K562 (cell line): ENCODE measurements around the gene CLSTN2. TPM values are rescaled to one million over a fixed set of nuclear protein-coding genes. Genes with fewer than 3 reads are reported as not detected.

Source experiments
- ATAC-seq: fragments of 200-7000 bp; cut with Tn5 transposase; 3 replicates; pipeline ENCODE4 v1.9.1; 2020; ENCODE audit warnings: moderate library complexity
- BruUV-seq: library from RNA; stranded (reverse); fragments of 400-500 nt; replicated peaks from 2 replicates; lab custom pipeline; 2021; lab: Mats Ljungman, UMichigan
- CTCF ChIA-PET: fragments of 300-600 bp; formaldehyde crosslinking; extraction: SDS; loops from one replicate; lab custom pipeline; 2021; ENCODE audit warnings: low intra/inter-chr PET ratio; lab: Yijun Ruan, JAX
- POLR2A ChIA-PET: fragments of 300-600, 350-650 bp; sonication (Branson Sonifier 250); formaldehyde crosslinking; extraction: SDS; loops from one replicate; lab custom pipeline; 2021; ENCODE audit warnings: antibody characterized with exemption, inconsistent platforms; lab: Yijun Ruan, JAX
- DNase-seq, 4 experiments: peaks; one replicate each; pipeline versions ENCODE4 v3.0.0 to v3.0.0-alpha.2; 2011 to 2018; ENCODE audit warnings: low spot score in 3 of 4, mixed read lengths in 3 of 4; ENCODE audit errors: extremely low read depth in 1 of 4
- FAIRE-seq: peaks from 2 replicates; lab custom pipeline; 2011; peaks lifted over from hg19 to GRCh38; lab: Jason Lieb, UNC
- H2AFZ ChIP-seq: 2 replicates; pipeline ENCODE4 v1.6.0; 2011; ENCODE audit warnings: low read depth, low read length, control low read depth, inconsistent platforms
- H3K27ac ChIP-seq: fragments of 200-600 bp; 3 replicates; pipeline ENCODE4 v1.8.0; 2011; ENCODE audit warnings: low read depth, mild to moderate bottlenecking, control low read depth, inconsistent platforms, low read length, moderate library complexity, mixed read lengths; ENCODE audit errors: extremely low read depth
- H3K27me3 ChIP-seq, 2 experiments: fragments of 300-600 bp in 1 of 2; 2 replicates in 1 of 2; 3 replicates in 1 of 2; pipeline versions ENCODE4 v1.6.0 to v1.8.0; 2011; ENCODE audit warnings: inconsistent platforms in 2 of 2, low read length in 2 of 2, mild to moderate bottlenecking in 1 of 2, mixed read lengths in 1 of 2, moderate library complexity in 1 of 2; ENCODE audit not compliant: control insufficient read depth in 2 of 2, insufficient read depth in 2 of 2
- H3K36me3 ChIP-seq: fragments of 300-600 bp; 3 replicates; pipeline ENCODE4 v1.8.0; 2011; ENCODE audit warnings: mild to moderate bottlenecking, low read length, inconsistent platforms; ENCODE audit not compliant: control insufficient read depth, insufficient read depth
- H3K4me1 ChIP-seq, 2 experiments: fragments of 200-600 bp in 1 of 2; replicated peaks in 1 of 2; 2 replicates in 1 of 2; 3 replicates in 1 of 2; pipeline versions ENCODE4 v1.5.1 to v1.8.0; 2011; ENCODE audit warnings: inconsistent platforms in 2 of 2, low read length in 2 of 2, mild to moderate bottlenecking in 1 of 2, mixed read lengths in 1 of 2, moderate library complexity in 1 of 2; ENCODE audit not compliant: control insufficient read depth in 2 of 2, insufficient read depth in 2 of 2
- H3K4me2 ChIP-seq: 2 replicates; pipeline ENCODE4 v1.6.1; 2011; ENCODE audit warnings: low read length, control low read depth, inconsistent platforms, mixed read lengths; ENCODE audit not compliant: insufficient read depth
- H3K4me3 ChIP-seq: fragments of 200-600 bp; sonication (generic), shearing (Covaris generic); 2 replicates; pipeline ENCODE4 v1.5.1; 2016; ENCODE audit warnings: control low read depth, inconsistent platforms
- H3K79me2 ChIP-seq: fragments of 200-600 bp; 3 replicates; pipeline ENCODE4 v1.8.0; 2011; ENCODE audit warnings: low read length, inconsistent platforms; ENCODE audit not compliant: control insufficient read depth, insufficient read depth
- H3K9ac ChIP-seq, 2 experiments: 2 replicates each; pipeline versions ENCODE4 v1.6.0 to v1.6.1; 2011; ENCODE audit warnings: low read depth in 2 of 2, low read length in 2 of 2, control low read depth in 1 of 2, inconsistent platforms in 1 of 2, mild to moderate bottlenecking in 1 of 2, mixed read lengths in 1 of 2; ENCODE audit not compliant: insufficient read depth in 1 of 2
- H3K9me1 ChIP-seq: one replicate; pipeline ENCODE4 v1.6.0; 2011; ENCODE audit warnings: inconsistent platforms, mild to moderate bottlenecking, low read length, moderate library complexity; ENCODE audit not compliant: control insufficient read depth, insufficient read depth
- H3K9me3 ChIP-seq: replicated peaks from 2 replicates; pipeline ENCODE4 v1.5.1; 2011; ENCODE audit warnings: low read depth, low read length, inconsistent platforms; ENCODE audit not compliant: control insufficient read depth, insufficient read depth
- H4K20me1 ChIP-seq: replicated peaks from 2 replicates; pipeline ENCODE4 v1.6.1; 2011; ENCODE audit warnings: low read length, inconsistent platforms, mixed read lengths; ENCODE audit not compliant: control insufficient read depth, insufficient read depth
- CC2D1A ChIP-seq: fragments of 450-650 bp; IDR thresholded peaks from 2 replicates; pipeline ENCODE4 v1.6.1; 2017; ENCODE audit warnings: mild to moderate bottlenecking
- CUX1 ChIP-seq: fragments of 200-800 bp; sonication (Bioruptor generic); IDR thresholded peaks from 2 replicates; pipeline ENCODE4 v1.6.1; 2016; ENCODE audit warnings: missing genetic modification characterization, missing compliant biosample characterization
- DDX20 ChIP-seq: fragments of 450-650 bp; IDR thresholded peaks from 2 replicates; pipeline ENCODE4 v1.6.1; 2016; ENCODE audit warnings: missing genetic modification characterization, low read depth, mild to moderate bottlenecking, missing compliant biosample characterization, moderate library complexity
- JUNB ChIP-seq: fragments of 450-650 bp; formaldehyde crosslinking; conservative IDR thresholded peaks from 2 replicates; pipeline ENCODE4 v1.4.0; 2020; ENCODE audit warnings: mild to moderate bottlenecking
- JUND ChIP-seq, 2 experiments: IDR thresholded peaks; 2 replicates in 1 of 2; 3 replicates in 1 of 2; pipeline ENCODE4 v1.6.1; 2011; ENCODE audit warnings: borderline replicate concordance in 2 of 2, low read depth in 2 of 2, low read length in 2 of 2, improper control_type of control experiment in 1 of 2, missing biosample characterization in 1 of 2, missing genetic modification characterization in 1 of 2, missing genetic modification reagents in 1 of 2
- NONO ChIP-seq, 2 experiments: fragments of 200-400 bp in 1 of 2; fragments of 450-650 bp in 1 of 2; formaldehyde crosslinking in 1 of 2; IDR thresholded peaks; 2 replicates each; pipeline ENCODE4 v1.6.1; 2017; ENCODE audit warnings: low read depth in 2 of 2, mild to moderate bottlenecking in 2 of 2, moderate library complexity in 2 of 2, low read length in 1 of 2
- PTRF ChIP-seq: fragments of 450-650 bp; IDR thresholded peaks from 2 replicates; pipeline ENCODE4 v1.6.1; 2016; ENCODE audit warnings: mild to moderate bottlenecking, missing genetic modification characterization, missing compliant biosample characterization
- SREBF1 ChIP-seq: fragments of 150-350 bp; IDR thresholded peaks from 2 replicates; pipeline ENCODE4 v1.6.1; 2014; ENCODE audit warnings: antibody characterized with exemption, low read depth, low read length, borderline replicate concordance
- ZBTB8A ChIP-seq: fragments of 450-650 bp; IDR thresholded peaks from 2 replicates; pipeline ENCODE4 v1.6.1; 2018; ENCODE audit warnings: mild to moderate bottlenecking, moderate library complexity; ENCODE audit not compliant: partially characterized antibody
- ZHX1 ChIP-seq: fragments of 150-350 bp; conservative IDR thresholded peaks from 2 replicates; pipeline ENCODE4 v1.6.1; 2014; ENCODE audit warnings: low read length
- ZNF830 ChIP-seq: fragments of 250-450 bp; sonication (Bioruptor Pico); IDR thresholded peaks from 2 replicates; pipeline ENCODE4 v1.5.0; 2021; ENCODE audit warnings: mild to moderate bottlenecking
- WGBS: fragments of 100-300 bp; shearing (Covaris generic); methylation state at CpG from one replicate; pipeline ENCODE4 v1.1.6; 2016; ENCODE audit warnings: low coverage, mixed read lengths; ENCODE audit not compliant: insufficient coverage; ENCODE audit errors: missing lambda C conversion rate; 5-methylcytosine and 5-hydroxymethylcytosine counted together
- in situ Hi-C: fragments of 300-500 bp; cut with MboI; formaldehyde crosslinking; loops from 4 replicates; pipeline ENCODE4 v1.15.0; 2018; ENCODE audit warnings: inconsistent platforms, mixed read lengths
- intact Hi-C: fragments of 100-400 bp; cut with micrococcal nuclease; formaldehyde crosslinking; loops from 2 replicates; pipeline ENCODE4 v1.14.2; 2022
- polyA plus RNA-seq, 8 experiments: library from polyadenylated mRNA; depleted of rRNA in 4 of 8; stranded (reverse) in 5 of 8; unstranded in 3 of 8; fragments of >200 nt; fragmentation: Nextera tagmentation in 2 of 8; fragmentation: Illumina TruSeq in 1 of 8; extraction: Ambion mirVana in 2 of 8; extraction: Trizol in 1 of 8; gene quantifications; 2 replicates each; pipeline versions ENCODE4 v1.2.1 to v1.2.3, GENCODE V29; 2011 to 2014; ENCODE audit warnings: inconsistent platforms in 1 of 8, missing spikeins in 1 of 8
- total RNA-seq, 7 experiments: library from RNA; depleted of rRNA in 6 of 7; stranded (reverse); fragments of >200 nt in 6 of 7; fragmentation: Illumina TruSeq in 2 of 7; extraction: Trizol in 2 of 7; gene quantifications; 2 replicates each; pipeline versions ENCODE4 v1.2.1 to v1.2.3, GENCODE V29; 2011 to 2021; ENCODE audit warnings: low replicate concordance in 1 of 7

Gene CLSTN2
- total and polyA plus RNA-seq, 9 of the 15 experiments (the other 6 are each of a cell fraction or from before 2014, with no cell fraction given) = 0.02 to 0.04 (median 0.04) TPM; not detected in 6

GRCh38 chr3:140152851-140153639, 218.1 kb downstream of the CLSTN2 start:
- ChIA-PET CTCF (no interaction called here), POLR2A (interaction anchor here (0.6 to 1.3 kb wide), 2 partner anchors 17 to 280 kb away, joined by 3 to 5 read pairs; no protein-coding TSS in a partner anchor)
- in situ Hi-C loops (no loop called here), intact Hi-C loops (no loop called here)
- Histone ChIP-seq H2AFZ (no peak overlapping the region), H3K79me2 (no peaks in the 10 kb centered on the region), H3K27ac (no peak overlapping the region), H3K9me3 (no peaks in the 10 kb centered on the region), H4K20me1 (no peaks in the 10 kb centered on the region), H3K27me3 (no peaks in the 10 kb centered on the region), H3K4me2 (no peak overlapping the region), H3K9me1 (no peaks in the 10 kb centered on the region), H3K4me3 (no peak overlapping the region), H3K9ac (no peak overlapping the region), H3K36me3 (no peaks in the 10 kb centered on the region), H3K4me1 (no peaks in the 10 kb centered on the region)
- FAIRE-seq = no peak
- WGBS = 3% methylated on average over 7 of the region's 7 CpGs
- no TSS peak for BruUV-seq
- no peak for ATAC-seq
- no peak for DNase-seq
- TF ChIP-seq NONO (IDR thresholded peaks at IDR 0.05; ENCODE audit: low read depth in 2 of 2, low read length in 1 of 2) (no peak), CC2D1A (no peak), JUNB (CRISPR knock-in tag) (no peak), ZBTB8A (no peak), CUX1 (no peak), JUND (IDR thresholded peaks at IDR 0.05; ENCODE audit: borderline replicate concordance, low read depth, low read length) (no peak), JUND (tag; IDR thresholded peaks at IDR 0.05; ENCODE audit: borderline replicate concordance, low read depth, low read length) (no peak), SREBF1 (no peak), ZNF830 (CRISPR knock-in tag) (no peak), ZHX1 (no peak), PTRF (no peak), DDX20 (no peak)
